A549 (cell line): ENCODE measurements around the gene FOXO1. TPM values are rescaled to one million over a fixed set of nuclear protein-coding genes. Genes with fewer than 3 reads are reported as not detected.

Source experiments
- ATAC-seq, 2 experiments: fragments of 200-7000 bp in 1 of 2; fragments of >200 bp in 1 of 2; cut with Nextera tagmentation in 1 of 2; cut with Tn5 transposase in 1 of 2; 3 replicates each; pipeline versions ENCODE4 v1.8.0 to v1.9.1; 2018 to 2020; ENCODE audit warnings: mild to moderate bottlenecking in 1 of 2, moderate library complexity in 1 of 2
- CTCF ChIA-PET: fragments of 300-600 bp; sonication (Branson Sonifier 250); formaldehyde crosslinking; extraction: SDS; loops from one replicate; lab custom pipeline; 2021; ENCODE audit warnings: antibody characterized with exemption, inconsistent platforms; lab: Yijun Ruan, JAX
- POLR2A ChIA-PET: fragments of 350-600 bp; formaldehyde crosslinking; extraction: SDS; loops from one replicate; lab custom pipeline; 2021; ENCODE audit warnings: antibody characterized with exemption, inconsistent platforms; lab: Yijun Ruan, JAX
- DNase-seq, 2 experiments: peaks; one replicate each; pipeline versions ENCODE4 v3.0.0 to v3.0.0-alpha.2; 2011 to 2016; ENCODE audit warnings: low read depth in 1 of 2, low spot score in 1 of 2
- FAIRE-seq: peaks from 2 replicates; lab custom pipeline; 2011; peaks lifted over from hg19 to GRCh38; lab: Jason Lieb, UNC
- H3K27ac ChIP-seq, 2 experiments: fragments of >200 bp; sonication (Bioruptor Twin); formaldehyde crosslinking; 3 replicates each; pipeline ENCODE4 v1.5.1; 2016 to 2017
- H3K4me1 ChIP-seq: fragments of >200 bp; sonication (Bioruptor Twin); formaldehyde crosslinking; 3 replicates; pipeline ENCODE4 v1.6.1; 2016
- H3K4me2 ChIP-seq: fragments of >200 bp; sonication (Bioruptor Twin); formaldehyde crosslinking; 3 replicates; pipeline ENCODE4 v1.6.1; 2016
- H3K4me3 ChIP-seq: fragments of >200 bp; sonication (Bioruptor Twin); formaldehyde crosslinking; 3 replicates; pipeline ENCODE4 v1.5.1; 2016
- H3K9me3 ChIP-seq: fragments of >200 bp; sonication (Bioruptor Twin); formaldehyde crosslinking; 3 replicates; pipeline ENCODE4 v1.6.1; 2016
- BHLHE40 ChIP-seq: IDR thresholded peaks from 2 replicates; pipeline ENCODE4 v1.6.1; 2012; ENCODE audit warnings: low read depth, low read length, inconsistent platforms
- CEBPB ChIP-seq, 2 experiments: fragments of >200 bp in 1 of 2; sonication (Bioruptor Twin) in 1 of 2; formaldehyde crosslinking in 1 of 2; IDR thresholded peaks; 2 replicates each; pipeline ENCODE4 v1.6.1; 2012 to 2016
- CHD4 ChIP-seq: fragments of 200-600 bp; sonication (generic); IDR thresholded peaks from 2 replicates; pipeline ENCODE4 v1.6.1; 2016; ENCODE audit warnings: antibody characterized with exemption, mild to moderate bottlenecking, borderline replicate concordance
- FOSL2 ChIP-seq, 2 experiments: fragments of 450-650 bp in 1 of 2; fragments of >200 bp in 1 of 2; sonication (Bioruptor Twin) in 1 of 2; formaldehyde crosslinking; IDR thresholded peaks; 2 replicates each; pipeline versions ENCODE4 v1.5.0 to v1.6.1; 2016 to 2020; ENCODE audit warnings: mild to moderate bottlenecking in 1 of 2, moderate library complexity in 1 of 2
- GATA3 ChIP-seq: IDR thresholded peaks from 2 replicates; pipeline ENCODE4 v1.6.1; 2012; ENCODE audit warnings: borderline replicate concordance
- JUNB ChIP-seq: fragments of >200 bp; sonication (Bioruptor Twin); formaldehyde crosslinking; IDR thresholded peaks from 2 replicates; pipeline ENCODE4 v1.6.1; 2016
- KDM1A ChIP-seq: fragments of 200-600 bp; sonication (generic); IDR thresholded peaks from 2 replicates; pipeline ENCODE4 v1.6.1; 2016; ENCODE audit warnings: low read depth, mild to moderate bottlenecking
- KDM5A ChIP-seq: fragments of 200-600 bp; sonication (generic); IDR thresholded peaks from 2 replicates; pipeline ENCODE4 v1.6.1; 2016; ENCODE audit warnings: antibody characterized with exemption, mild to moderate bottlenecking
- MAZ ChIP-seq: fragments of 150-350 bp; IDR thresholded peaks from 2 replicates; pipeline ENCODE4 v1.6.1; 2014; ENCODE audit warnings: antibody characterized with exemption, low read depth, low read length, borderline replicate concordance
- RAD21 ChIP-seq, 2 experiments: fragments of >200 bp in 1 of 2; sonication (Bioruptor Twin) in 1 of 2; formaldehyde crosslinking in 1 of 2; IDR thresholded peaks in 1 of 2; conservative IDR thresholded peaks in 1 of 2; 2 replicates in 1 of 2; 3 replicates in 1 of 2; pipeline ENCODE4 v1.6.1; 2012 to 2018; ENCODE audit warnings: inconsistent platforms in 1 of 2
- RNF2 ChIP-seq: fragments of 200-600 bp; sonication (generic); IDR thresholded peaks from 2 replicates; pipeline ENCODE4 v1.6.1; 2016; ENCODE audit warnings: low read depth, mild to moderate bottlenecking, antibody characterized with exemption, moderate library complexity, borderline replicate concordance
- SMC3 ChIP-seq: fragments of >200 bp; sonication (Bioruptor Twin); formaldehyde crosslinking; IDR thresholded peaks from 3 replicates; pipeline ENCODE4 v1.6.1; 2018; ENCODE audit warnings: inconsistent platforms
- WGBS: methylation state at CpG from one replicate; pipeline ENCODE4 v1.1.6; 2017; ENCODE audit errors: missing lambda C conversion rate; 5-methylcytosine and 5-hydroxymethylcytosine counted together
- polyA plus RNA-seq, 4 experiments: library from polyadenylated mRNA; depleted of rRNA in 3 of 4; stranded (reverse); fragments of >200 nt; fragmentation: RNase III in 1 of 4; extraction: RNeasy Plus Mini Kit Qiagen cat#74134 plus additional on column Dnase treatment in 1 of 4; gene quantifications; 2 replicates in 3 of 4; 3 replicates in 1 of 4; pipeline ENCODE4 v1.2.3, GENCODE V29; 2011 to 2017
- TF ChIP-seq, protein P1 (sequence below): IDR thresholded peaks from 2 replicates; pipeline ENCODE4 v1.6.1; 2012
- TF ChIP-seq, protein P2 (sequence below): IDR thresholded peaks from 2 replicates; pipeline ENCODE4 v1.6.1; 2012
- TF ChIP-seq, protein P3 (sequence below): fragments of 250-450 bp; sonication (Bioruptor Pico); IDR thresholded peaks from 2 replicates; pipeline ENCODE4 v1.5.0; 2020; ENCODE audit warnings: low read depth, mild to moderate bottlenecking, moderate library complexity

FOXO1 gene
- polyA plus RNA-seq, 2 of the 4 experiments (the other 2 are of a cell fraction) = 2.2 to 3.6 TPM

DNA sequence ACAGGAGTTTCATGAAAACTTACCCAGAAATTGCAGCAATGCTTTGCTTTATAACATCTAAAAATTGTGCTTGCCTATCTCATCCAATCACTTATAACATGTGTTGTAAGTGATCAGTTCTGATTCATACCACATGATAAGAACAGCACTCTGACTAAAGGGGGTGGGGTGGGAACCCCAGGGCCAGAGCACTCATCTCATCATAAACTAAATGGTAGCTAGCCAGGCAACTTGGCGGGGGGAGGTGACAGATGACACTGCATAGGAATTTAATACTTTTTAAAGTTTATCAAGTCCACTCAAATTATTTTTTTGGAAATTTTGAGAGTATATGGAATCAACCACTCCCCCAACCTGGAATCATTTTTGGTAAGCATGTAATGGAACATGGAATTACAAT is 42.1 kb downstream of the FOXO1 start (continued):
- TF ChIP-seq CEBPB (IDR thresholded peaks at IDR 0.05) = no peak
- TF ChIP-seq, protein P1, sequence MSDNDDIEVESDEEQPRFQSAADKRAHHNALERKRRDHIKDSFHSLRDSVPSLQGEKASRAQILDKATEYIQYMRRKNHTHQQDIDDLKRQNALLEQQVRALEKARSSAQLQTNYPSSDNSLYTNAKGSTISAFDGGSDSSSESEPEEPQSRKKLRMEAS = no peak

DNA sequence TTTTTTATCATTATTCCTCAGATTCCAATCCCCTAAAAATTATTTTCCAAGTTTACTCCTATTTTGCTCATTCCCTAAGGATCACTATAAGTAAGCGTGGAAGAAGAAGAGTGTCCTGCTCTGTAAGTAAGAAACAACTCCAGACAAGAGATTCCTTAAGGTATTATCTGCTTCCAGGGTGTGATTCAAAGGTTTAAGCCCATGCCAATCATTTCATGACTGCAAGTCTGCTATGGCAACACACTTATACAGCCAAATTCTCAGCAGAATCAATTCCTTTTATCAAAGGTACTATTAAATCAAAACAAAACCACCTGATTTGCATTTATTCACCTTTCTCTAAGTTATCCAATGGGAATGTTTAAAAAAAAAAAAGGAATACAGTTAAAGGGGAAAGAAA is 43.7 kb downstream of the FOXO1 start:
- FAIRE-seq = no peak
- peaks cover 19% of the 10 kb centered on the region; the same call in 2 of the 3 replicates for H3K4me1 ChIP-seq
- 90% methylated on average over 1 of the region's 1 CpG for WGBS
- CTCF ChIA-PET = no interaction called here
- H3K4me3 ChIP-seq = no peak overlapping the region
- TF ChIP-seq RNF2 (no peak), MAZ (no peak), BHLHE40 (no peak), KDM1A (no peak), RAD21 (conservative IDR thresholded peaks at IDR 0.05 in 1 of 2, IDR thresholded peaks at IDR 0.05 in 1 of 2) (no peak), FOSL2 (IDR thresholded peaks at IDR 0.05) (no peak), FOSL2 (CRISPR knock-in tag; IDR thresholded peaks at IDR 0.05) (no peak), GATA3 (no peak), CHD4 (no peak), SMC3 (no peak)
- TF ChIP-seq, protein P2, sequence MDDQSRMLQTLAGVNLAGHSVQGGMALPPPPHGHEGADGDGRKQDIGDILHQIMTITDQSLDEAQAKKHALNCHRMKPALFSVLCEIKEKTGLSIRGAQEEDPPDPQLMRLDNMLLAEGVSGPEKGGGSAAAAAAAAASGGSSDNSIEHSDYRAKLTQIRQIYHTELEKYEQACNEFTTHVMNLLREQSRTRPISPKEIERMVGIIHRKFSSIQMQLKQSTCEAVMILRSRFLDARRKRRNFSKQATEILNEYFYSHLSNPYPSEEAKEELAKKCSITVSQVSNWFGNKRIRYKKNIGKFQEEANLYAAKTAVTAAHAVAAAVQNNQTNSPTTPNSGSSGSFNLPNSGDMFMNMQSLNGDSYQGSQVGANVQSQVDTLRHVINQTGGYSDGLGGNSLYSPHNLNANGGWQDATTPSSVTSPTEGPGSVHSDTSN = no peak
- no peak for DNase-seq
- no peak for ATAC-seq
- H3K9me3 ChIP-seq = no peaks in the 10 kb centered on the region
- no peak overlapping the region for H3K27ac ChIP-seq
- POLR2A ChIA-PET = no interaction called here
- H3K4me2 ChIP-seq = peak overlapping the region; percentile 41; the same call in 2 of the 3 replicates

DNA sequence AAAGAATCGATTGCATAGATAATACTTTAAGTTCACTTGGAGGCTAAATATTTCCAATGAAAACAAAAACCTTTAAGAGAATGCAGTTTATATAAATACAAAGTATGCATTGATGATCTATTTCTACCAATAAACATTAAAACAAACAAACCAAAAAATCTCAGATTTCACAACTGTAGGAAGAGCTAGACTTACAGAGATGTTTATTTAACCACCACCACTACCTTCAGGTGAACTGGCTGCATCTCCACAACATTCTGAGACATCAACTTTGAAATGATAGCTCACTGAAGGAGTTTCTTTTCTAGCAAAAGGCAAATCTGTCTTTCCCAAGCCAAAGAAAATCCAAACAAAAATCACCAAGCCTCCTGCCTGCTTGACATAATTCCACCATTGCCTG is 44.2 kb downstream of the FOXO1 start:
- Histone ChIP-seq H3K4me2 (peak overlapping the region; percentile 41; the same call in 2 of the 3 replicates), H3K9me3 (no peaks in the 10 kb centered on the region), H3K4me3 (no peak overlapping the region), H3K27ac (no peak overlapping the region), H3K4me1 (peaks cover 19% of the 10 kb centered on the region; the same call in 2 of the 3 replicates)
- 39% methylated on average over 1 of the region's 1 CpG for WGBS
- DNase-seq = no peak
- POLR2A ChIA-PET = no interaction called here
- CTCF ChIA-PET = no interaction called here
- FAIRE-seq = no peak
- no peak for ATAC-seq
- no peak for TF ChIP-seq KDM1A
- no peak for TF ChIP-seq JUNB
- TF ChIP-seq, protein P3, sequence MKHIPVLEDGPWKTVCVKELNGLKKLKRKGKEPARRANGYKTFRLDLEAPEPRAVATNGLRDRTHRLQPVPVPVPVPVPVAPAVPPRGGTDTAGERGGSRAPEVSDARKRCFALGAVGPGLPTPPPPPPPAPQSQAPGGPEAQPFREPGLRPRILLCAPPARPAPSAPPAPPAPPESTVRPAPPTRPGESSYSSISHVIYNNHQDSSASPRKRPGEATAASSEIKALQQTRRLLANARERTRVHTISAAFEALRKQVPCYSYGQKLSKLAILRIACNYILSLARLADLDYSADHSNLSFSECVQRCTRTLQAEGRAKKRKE (CRISPR knock-in tag) = no peak

DNA sequence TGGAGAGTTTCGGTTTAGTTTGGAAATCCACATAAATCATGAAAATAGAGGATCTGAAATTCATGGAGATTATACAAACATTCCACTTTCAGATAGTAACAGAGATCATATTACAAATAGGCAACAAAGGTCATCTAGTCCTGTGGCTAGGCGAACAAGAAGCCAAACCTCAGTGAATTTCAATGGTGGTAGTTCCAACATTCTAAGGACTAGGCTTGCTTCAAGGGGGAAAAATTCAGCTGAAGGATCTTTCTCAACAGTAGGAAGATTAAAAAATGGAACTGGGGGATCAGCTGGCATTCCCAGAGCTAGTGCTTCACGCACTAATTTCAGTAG is 47.0 kb downstream of the FOXO1 start:
- Histone ChIP-seq H3K4me2 (peak overlapping the region; percentile 14; the same call in 1 of the 3 replicates), H3K4me3 (no peak overlapping the region), H3K9me3 (no peaks in the 10 kb centered on the region), H3K4me1 (peaks cover 17% of the 10 kb centered on the region; the same call in 2 of the 3 replicates), H3K27ac (no peak overlapping the region)
- ATAC-seq (no peak), DNase-seq (no peak), FAIRE-seq (no peak)
- 93% methylated on average over 3 of the region's 3 CpGs for WGBS
- TF ChIP-seq, protein P1 = no peak
- TF ChIP-seq KDM5A (no peak), SMC3 (no peak)
- CTCF ChIA-PET = no interaction called here
- POLR2A ChIA-PET = no interaction called here
